GM23338 (cell line): Measurements from ENCODE around the gene UGGT2. TPM values are rescaled to one million over a fixed set of nuclear protein-coding genes. Genes with fewer than 3 reads are reported as not detected.

ENCODE experiments used
- ATAC-seq: fragments of 200-7000 bp; cut with Tn5 transposase; 3 replicates; pipeline ENCODE4 v1.9.1; 2020
- DNase-seq: peaks from one replicate; pipeline ENCODE4 v3.0.0-alpha.2; 2015; ENCODE audit warnings: low spot score
- H2AFZ ChIP-seq: fragments of 200-600 bp; sonication (generic); 2 replicates; pipeline ENCODE4 v1.8.0; 2016; ENCODE audit warnings: antibody characterized with exemption, mild to moderate bottlenecking, moderate library complexity
- H3F3A ChIP-seq: fragments of 200-600 bp; sonication (generic); replicated peaks from 2 replicates; pipeline ENCODE4 v1.8.0; 2017; ENCODE audit warnings: antibody characterized with exemption, mixed run types, low read depth
- H3K27ac ChIP-seq: fragments of 200-600 bp; sonication (generic); 2 replicates; pipeline ENCODE4 v1.6.1; 2016; ENCODE audit warnings: low read depth
- H3K27me3 ChIP-seq: fragments of 200-600 bp; sonication (generic); 2 replicates; pipeline ENCODE4 v1.8.0; 2016; ENCODE audit warnings: mild to moderate bottlenecking, mixed run types, moderate library complexity; ENCODE audit not compliant: insufficient read depth
- H3K36me3 ChIP-seq: fragments of 200-600 bp; sonication (generic); 2 replicates; pipeline ENCODE4 v1.8.0; 2016; ENCODE audit warnings: mild to moderate bottlenecking; ENCODE audit not compliant: insufficient read depth
- H3K4me1 ChIP-seq: fragments of 200-600 bp; sonication (generic); 2 replicates; pipeline ENCODE4 v1.8.0; 2016; ENCODE audit warnings: mild to moderate bottlenecking, moderate library complexity; ENCODE audit not compliant: insufficient read depth
- H3K4me2 ChIP-seq: fragments of 200-600 bp; sonication (generic); 2 replicates; pipeline ENCODE4 v1.7.1; 2017; ENCODE audit warnings: mixed run types
- H3K4me3 ChIP-seq: fragments of 200-600 bp; sonication (generic); 2 replicates; pipeline ENCODE4 v1.6.1; 2016; ENCODE audit warnings: mixed run types
- H3K79me2 ChIP-seq: fragments of 200-600 bp; sonication (generic); replicated peaks from 2 replicates; pipeline ENCODE4 v1.8.0; 2017; ENCODE audit warnings: mild to moderate bottlenecking; ENCODE audit not compliant: insufficient read depth
- H3K9me2 ChIP-seq: fragments of 200-600 bp; sonication (generic); 2 replicates; pipeline ENCODE4 v1.8.0; 2017; ENCODE audit not compliant: insufficient read depth
- H4K20me1 ChIP-seq: fragments of 200-600 bp; sonication (generic); replicated peaks from 2 replicates; pipeline ENCODE4 v1.8.0; 2017; ENCODE audit warnings: mild to moderate bottlenecking; ENCODE audit not compliant: insufficient read depth
- H3K27ac Mint-ChIP-seq: 2 replicates; pipeline ENCODE4 v1.8.0; 2020; ENCODE audit warnings: inconsistent platforms, mild to moderate bottlenecking, moderate library complexity, mixed read lengths
- H3K27me3 Mint-ChIP-seq: 3 replicates; pipeline ENCODE4 v1.8.0; 2022; ENCODE audit warnings: low read depth, mild to moderate bottlenecking, moderate library complexity, mixed read lengths, inconsistent platforms; ENCODE audit not compliant: insufficient read depth, poor library complexity
- H3K36me3 Mint-ChIP-seq: 3 replicates; pipeline ENCODE4 v1.8.0; 2021; ENCODE audit warnings: low read depth, mild to moderate bottlenecking, inconsistent platforms, moderate library complexity, mixed read lengths
- H3K4me1 Mint-ChIP-seq: 3 replicates; pipeline ENCODE4 v1.8.0; 2020; ENCODE audit warnings: mild to moderate bottlenecking, inconsistent platforms, mixed read lengths
- H3K4me3 Mint-ChIP-seq: 3 replicates; pipeline ENCODE4 v1.8.0; 2021; ENCODE audit warnings: moderate library complexity, mild to moderate bottlenecking, inconsistent platforms, mixed read lengths
- H3K9me3 Mint-ChIP-seq: 3 replicates; pipeline ENCODE4 v1.8.0; 2020; ENCODE audit warnings: moderate library complexity, mild to moderate bottlenecking, inconsistent platforms, mixed read lengths
- POLR2AphosphoS5 ChIP-seq: IDR thresholded peaks from 2 replicates; pipeline ENCODE4 v1.6.1; 2016; ENCODE audit warnings: antibody characterized with exemption, low read depth
- ZNF462 ChIP-seq: fragments of 250-450 bp; sonication (Bioruptor Pico); IDR thresholded peaks from 2 replicates; pipeline ENCODE4 v1.5.0; 2020; ENCODE audit warnings: mild to moderate bottlenecking, moderate library complexity
- polyA plus RNA-seq: library from polyadenylated mRNA; unstranded; fragments of >200 nt; fragmentation: Nextera tagmentation; extraction: Ambion mirVana; gene quantifications from 2 replicates; pipeline ENCODE4 v1.2.1, GENCODE V29; 2016
- small RNA-seq: library from RNA; depleted of rRNA; stranded (forward); fragments of <200 nt; gene quantifications from one replicate; pipeline ENCODE3, GENCODE V24; 2014; ENCODE audit warnings: low replicate concordance
- total RNA-seq: library from RNA; depleted of rRNA; stranded (reverse); fragments of >200 nt; shearing (Covaris generic); gene quantifications from 2 replicates; pipeline ENCODE4 v1.2.3, GENCODE V29; 2014; rRNA removed

UGGT2 gene
- total and polyA plus RNA-seq, 2 experiments from 2014 or later: 44.0 to 60.5 TPM

DNA sequence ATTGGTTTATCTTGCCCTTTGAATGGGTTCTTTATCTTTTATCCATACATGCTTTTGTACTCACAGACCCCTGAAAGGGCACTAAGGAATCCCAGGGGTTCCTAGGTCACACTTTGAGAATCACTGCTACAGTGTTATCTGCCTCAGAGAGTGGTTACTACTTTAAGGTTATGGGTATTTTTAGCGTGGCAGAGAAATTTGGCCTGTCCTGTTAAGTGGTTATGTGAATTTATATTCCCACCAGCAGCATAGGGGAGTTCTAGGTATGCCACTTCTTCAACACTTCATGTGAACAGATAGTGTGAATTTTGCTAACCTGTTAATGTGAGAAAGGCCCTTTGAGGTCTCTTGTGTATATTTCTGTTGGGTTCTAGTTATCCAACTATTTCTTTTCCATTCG is 300.5 kb downstream of the UGGT2 start:
- no peak overlapping the region for H3K4me3 ChIP-seq
- H3K4me3 Mint-ChIP-seq: no peak overlapping the region
- H3K4me1 Mint-ChIP-seq: peaks cover 9% of the 10 kb centered on the region
- H3F3A ChIP-seq: no peaks in the 10 kb centered on the region
- H3K36me3 ChIP-seq: no peaks in the 10 kb centered on the region
- no peak overlapping the region for H2AFZ ChIP-seq
- no peaks in the 10 kb centered on the region for H3K79me2 ChIP-seq
- H3K27me3 ChIP-seq: no peaks in the 10 kb centered on the region
- no peak overlapping the region for H3K27ac Mint-ChIP-seq
- no peaks in the 10 kb centered on the region for H3K9me3 Mint-ChIP-seq
- no peak overlapping the region for H3K4me2 ChIP-seq
- no peak for ATAC-seq
- H3K4me1 ChIP-seq: peaks cover 5% of the 10 kb centered on the region; the same call in 1 of the 2 replicates
- H3K27ac ChIP-seq: no peak overlapping the region
- no peaks in the 10 kb centered on the region for H4K20me1 ChIP-seq
- H3K9me2 ChIP-seq: no peaks in the 10 kb centered on the region
- H3K36me3 Mint-ChIP-seq: peaks cover 4% of the 10 kb centered on the region; the same call in 2 of the 3 replicates
- peaks cover 3% of the 10 kb centered on the region for H3K27me3 Mint-ChIP-seq
- TF ChIP-seq POLR2AphosphoS5 (no peak), ZNF462 (CRISPR knock-in tag) (no peak)
- no peak for DNase-seq

Small RNA genes within 50 kb of the gene (small RNA-seq; reads per million reads assigned to genes)
- gene HMGN1P24: not detected

Other genes starting within 250 kb of the UGGT2 start
- 0.80 and 1.2 TPM in 2 replicates for gene HS6ST3, start 36.7 kb upstream of the UGGT2 start, total RNA-seq
- 0.40 and 0.52 TPM in 2 replicates for gene HS6ST3, start 36.7 kb upstream of the UGGT2 start, polyA plus RNA-seq